Measurements from ENCODE around the gene PHF3. TPM values are rescaled to one million over a fixed set of nuclear protein-coding genes. Genes with fewer than 3 reads are reported as not detected.

PHF3 gene
- total and polyA plus RNA-seq, 2 donors (not counting 1 experiment from before 2014, with no cell fraction given): 13.5 to 111 TPM

GRCh38 chr6:63708631-63709030, 73.0 kb downstream of the PHF3 start:
- Mint-ChIP-seq H3K4me1 (no peaks in the 10 kb centered on the region), H3K9me3 (ENCODE audit: insufficient read depth) (no peaks in the 10 kb centered on the region), H3K4me3 (no peak overlapping the region), H3K27ac (no peak overlapping the region), H3K27me3 (no peaks in the 10 kb centered on the region)
- WGBS (ENCODE audit: insufficient coverage): no CpG with 5 or more reads among the region's 1 CpG
- no peak overlapping the region for H3K9ac ChIP-seq (ENCODE audit: low read length)
- ChIA-PET POLR2A (no interaction called here), CTCF (no interaction called here)
- peaks cover 8% of the 10 kb centered on the region for H4K20me1 ChIP-seq (ENCODE audit: control insufficient read depth, insufficient read depth, low read length, poor library complexity, severe bottlenecking)
- H2AFZ ChIP-seq (ENCODE audit: insufficient read depth, low read depth, low read length, poor library complexity, severe bottlenecking): no peak overlapping the region
- peaks cover 4 to 88% of the 10 kb centered on the region in 2 experiments for H3K36me3 ChIP-seq (replicated peaks in 1 of 2; ENCODE audit: control extremely low read depth in 1 of 2, control insufficient read depth in 1 of 2, extremely low read depth in 1 of 2, insufficient read depth in 2 of 2, low read length in 1 of 2)
- intact Hi-C loops (cut with micrococcal nuclease): no loop called here
- H3K4me1 ChIP-seq (ENCODE audit: control insufficient read depth in 2 of 2, insufficient read depth in 2 of 2, low read length in 2 of 2): no peaks in the 10 kb centered on the region
- DNase-seq (no peak), ATAC-seq (ENCODE audit: low read depth) (no peak)
- no peaks in the 10 kb centered on the region for H3K79me2 ChIP-seq (ENCODE audit: control insufficient read depth, insufficient read depth, low read length)
- H3K9me3 ChIP-seq (ENCODE audit: control extremely low read depth in 1 of 3, control insufficient read depth in 2 of 3, insufficient read depth in 1 of 3, low read length in 2 of 3): no peaks in the 10 kb centered on the region
- no peaks in the 10 kb centered on the region for H3K27me3 ChIP-seq (replicated peaks in 1 of 4; ENCODE audit: control extremely low read depth in 1 of 4, control insufficient read depth in 3 of 4, insufficient read depth in 4 of 4, low read length in 3 of 4)
- no peak overlapping the region for H3K4me2 ChIP-seq (replicated peaks; ENCODE audit: low read depth, low read length, poor library complexity, severe bottlenecking)
- H3K4me3 ChIP-seq (ENCODE audit: control extremely low read depth in 1 of 5, extremely low read depth in 1 of 5, insufficient read depth in 1 of 5, low read depth in 2 of 5, low read length in 4 of 5): no peak overlapping the region
- TF ChIP-seq CTCF (IDR thresholded peaks at IDR 0.05) (no peak), EZH2 (IDR thresholded peaks at IDR 0.05; ENCODE audit: borderline replicate concordance, insufficient read depth, low read depth, low read length, poor library complexity, severe bottlenecking) (no peak)
- no peak overlapping the region for H3K27ac ChIP-seq (ENCODE audit: low read length in 2 of 2)

GRCh38 chr6:63709148-63709547, 73.5 kb downstream of the PHF3 start:
- TF ChIP-seq EZH2 (IDR thresholded peaks at IDR 0.05; ENCODE audit: borderline replicate concordance, insufficient read depth, low read depth, low read length, poor library complexity, severe bottlenecking) (no peak), CTCF (IDR thresholded peaks at IDR 0.05) (no peak)
- no peak overlapping the region for H3K4me3 ChIP-seq (ENCODE audit: control extremely low read depth in 1 of 5, extremely low read depth in 1 of 5, insufficient read depth in 1 of 5, low read depth in 2 of 5, low read length in 4 of 5)
- DNase-seq: no peak
- no peak overlapping the region for H3K27ac ChIP-seq (ENCODE audit: low read length in 2 of 2)
- no peaks in the 10 kb centered on the region for H3K4me1 Mint-ChIP-seq
- intact Hi-C loops (cut with micrococcal nuclease): no loop called here
- CTCF ChIA-PET: no interaction called here
- H3K9me3 Mint-ChIP-seq (ENCODE audit: insufficient read depth): no peaks in the 10 kb centered on the region
- no peak overlapping the region for H3K27ac Mint-ChIP-seq
- no peak overlapping the region for H3K4me2 ChIP-seq (replicated peaks; ENCODE audit: low read depth, low read length, poor library complexity, severe bottlenecking)
- H3K79me2 ChIP-seq (ENCODE audit: control insufficient read depth, insufficient read depth, low read length): no peaks in the 10 kb centered on the region
- no peak for ATAC-seq (ENCODE audit: low read depth)
- peaks cover 8% of the 10 kb centered on the region for H4K20me1 ChIP-seq (ENCODE audit: control insufficient read depth, insufficient read depth, low read length, poor library complexity, severe bottlenecking)
- no peak overlapping the region for H3K9ac ChIP-seq (ENCODE audit: low read length)
- no peaks in the 10 kb centered on the region for H3K27me3 Mint-ChIP-seq
- POLR2A ChIA-PET: no interaction called here
- no peaks in the 10 kb centered on the region for H3K9me3 ChIP-seq (ENCODE audit: control extremely low read depth in 1 of 3, control insufficient read depth in 2 of 3, insufficient read depth in 1 of 3, low read length in 2 of 3)
- peaks cover 4 to 86% of the 10 kb centered on the region in 2 experiments for H3K36me3 ChIP-seq (replicated peaks in 1 of 2; ENCODE audit: control extremely low read depth in 1 of 2, control insufficient read depth in 1 of 2, extremely low read depth in 1 of 2, insufficient read depth in 2 of 2, low read length in 1 of 2)
- no peaks in the 10 kb centered on the region for H3K27me3 ChIP-seq (replicated peaks in 1 of 4; ENCODE audit: control extremely low read depth in 1 of 4, control insufficient read depth in 3 of 4, insufficient read depth in 4 of 4, low read length in 3 of 4)
- no peak overlapping the region for H2AFZ ChIP-seq (ENCODE audit: insufficient read depth, low read depth, low read length, poor library complexity, severe bottlenecking)
- H3K4me3 Mint-ChIP-seq: no peak overlapping the region
- H3K4me1 ChIP-seq (ENCODE audit: control insufficient read depth in 2 of 2, insufficient read depth in 2 of 2, low read length in 2 of 2): no peaks in the 10 kb centered on the region
